ENCODE measurements around the gene RASGRP1. TPM values are rescaled to one million over a fixed set of nuclear protein-coding genes. Genes with fewer than 3 reads are reported as not detected.

RASGRP1 gene
- total RNA-seq, 4 donors from 2014 or later, result 14.4 to 25.9 (median 18.1) TPM

GRCh38 chr15:38524156-38524555 is 40.5 kb downstream of the RASGRP1 start:
- no peaks in the 10 kb centered on the region for H3K27me3 ChIP-seq
- H3K9me3 ChIP-seq, result no peaks in the 10 kb centered on the region
- no peak for DNase-seq (ENCODE audit: low spot score in 2 of 2)
- no peak overlapping the region for H3K27ac ChIP-seq
- no peak for TF ChIP-seq POLR2AphosphoS5 (IDR thresholded peaks at IDR 0.05)
- TF ChIP-seq EP300 (IDR thresholded peaks at IDR 0.05), result no peak
- no peak for TF ChIP-seq POLR2A (IDR thresholded peaks at IDR 0.05)
- no peak for TF ChIP-seq CTCF (IDR thresholded peaks at IDR 0.05)
- 86% methylated on average over 5 of the region's 5 CpGs for WGBS
- no peaks in the 10 kb centered on the region for H3K36me3 ChIP-seq
- no peaks in the 10 kb centered on the region for H3K4me1 ChIP-seq
- H3K4me3 ChIP-seq, result no peak overlapping the region

GRCh38 chr15:38522922-38523321 is 41.7 kb downstream of the RASGRP1 start:
- DNase-seq (ENCODE audit: low spot score in 2 of 2), result no peak
- Histone ChIP-seq H3K9me3 (no peaks in the 10 kb centered on the region), H3K4me3 (no peak overlapping the region), H3K27me3 (no peaks in the 10 kb centered on the region), H3K27ac (no peak overlapping the region), H3K4me1 (no peaks in the 10 kb centered on the region), H3K36me3 (no peaks in the 10 kb centered on the region)
- no peak for TF ChIP-seq CTCF (IDR thresholded peaks at IDR 0.05)
- no peak for TF ChIP-seq POLR2AphosphoS5 (IDR thresholded peaks at IDR 0.05)
- no peak for TF ChIP-seq EP300 (IDR thresholded peaks at IDR 0.05)
- TF ChIP-seq POLR2A (IDR thresholded peaks at IDR 0.05), result no peak
- 94% methylated on average over 4 of the region's 4 CpGs for WGBS

- TF ChIP-seq CTCF (IDR thresholded peaks at IDR 0.05) (no peak), POLR2AphosphoS5 (IDR thresholded peaks at IDR 0.05) (no peak), EP300 (IDR thresholded peaks at IDR 0.05) (no peak), POLR2A (IDR thresholded peaks at IDR 0.05) (no peak)
- 59% methylated on average over 5 of the region's 5 CpGs for WGBS
- no peaks in the 10 kb centered on the region for H3K27me3 ChIP-seq
- H3K27ac ChIP-seq, result no peak overlapping the region
- no peaks in the 10 kb centered on the region for H3K4me1 ChIP-seq
- no peaks in the 10 kb centered on the region for H3K9me3 ChIP-seq
- no peaks in the 10 kb centered on the region for H3K36me3 ChIP-seq
- DNase-seq (ENCODE audit: low spot score in 2 of 2), result no peak
- H3K4me3 ChIP-seq, result no peak overlapping the region
Measured at GRCh38 chr15:38521316-38521715, 43.3 kb downstream of the RASGRP1 start.

GRCh38 chr15:38520035-38520434 is 44.6 kb downstream of the RASGRP1 start:
- H3K27me3 ChIP-seq, result peaks cover 4% of the 10 kb centered on the region
- WGBS, result 74% methylated on average over 3 of the region's 3 CpGs
- no peak overlapping the region for H3K4me3 ChIP-seq
- TF ChIP-seq POLR2AphosphoS5 (IDR thresholded peaks at IDR 0.05) (no peak), EP300 (IDR thresholded peaks at IDR 0.05) (no peak), POLR2A (IDR thresholded peaks at IDR 0.05) (no peak), CTCF (IDR thresholded peaks at IDR 0.05) (no peak)
- H3K4me1 ChIP-seq, result no peaks in the 10 kb centered on the region
- no peaks in the 10 kb centered on the region for H3K36me3 ChIP-seq
- no peak for DNase-seq (ENCODE audit: low spot score in 2 of 2)
- H3K27ac ChIP-seq, result no peak overlapping the region
- H3K9me3 ChIP-seq, result no peaks in the 10 kb centered on the region

GRCh38 chr15:38518084-38518483 is 46.5 kb downstream of the RASGRP1 start:
- DNase-seq (ENCODE audit: low spot score in 2 of 2), result no peak
- no peak overlapping the region for H3K27ac ChIP-seq
- no peaks in the 10 kb centered on the region for H3K9me3 ChIP-seq
- H3K36me3 ChIP-seq, result no peaks in the 10 kb centered on the region
- no peaks in the 10 kb centered on the region for H3K4me1 ChIP-seq
- WGBS, result 91% methylated on average over 4 of the region's 4 CpGs
- H3K4me3 ChIP-seq, result no peak overlapping the region
- TF ChIP-seq POLR2AphosphoS5 (IDR thresholded peaks at IDR 0.05) (no peak), POLR2A (IDR thresholded peaks at IDR 0.05) (no peak), CTCF (IDR thresholded peaks at IDR 0.05) (no peak), EP300 (IDR thresholded peaks at IDR 0.05) (no peak)
- H3K27me3 ChIP-seq, result peaks cover 6% of the 10 kb centered on the region

All from suprapubic skin (tissue), 4 donors.